ENCODE measurements around the gene MOGAT3. TPM values are rescaled to one million over a fixed set of nuclear protein-coding genes. Genes with fewer than 3 reads are reported as not detected.

MOGAT3 gene
- total and polyA plus RNA-seq, 2 experiments from 2014 or later = 6.3 to 14.0 TPM

DNA sequence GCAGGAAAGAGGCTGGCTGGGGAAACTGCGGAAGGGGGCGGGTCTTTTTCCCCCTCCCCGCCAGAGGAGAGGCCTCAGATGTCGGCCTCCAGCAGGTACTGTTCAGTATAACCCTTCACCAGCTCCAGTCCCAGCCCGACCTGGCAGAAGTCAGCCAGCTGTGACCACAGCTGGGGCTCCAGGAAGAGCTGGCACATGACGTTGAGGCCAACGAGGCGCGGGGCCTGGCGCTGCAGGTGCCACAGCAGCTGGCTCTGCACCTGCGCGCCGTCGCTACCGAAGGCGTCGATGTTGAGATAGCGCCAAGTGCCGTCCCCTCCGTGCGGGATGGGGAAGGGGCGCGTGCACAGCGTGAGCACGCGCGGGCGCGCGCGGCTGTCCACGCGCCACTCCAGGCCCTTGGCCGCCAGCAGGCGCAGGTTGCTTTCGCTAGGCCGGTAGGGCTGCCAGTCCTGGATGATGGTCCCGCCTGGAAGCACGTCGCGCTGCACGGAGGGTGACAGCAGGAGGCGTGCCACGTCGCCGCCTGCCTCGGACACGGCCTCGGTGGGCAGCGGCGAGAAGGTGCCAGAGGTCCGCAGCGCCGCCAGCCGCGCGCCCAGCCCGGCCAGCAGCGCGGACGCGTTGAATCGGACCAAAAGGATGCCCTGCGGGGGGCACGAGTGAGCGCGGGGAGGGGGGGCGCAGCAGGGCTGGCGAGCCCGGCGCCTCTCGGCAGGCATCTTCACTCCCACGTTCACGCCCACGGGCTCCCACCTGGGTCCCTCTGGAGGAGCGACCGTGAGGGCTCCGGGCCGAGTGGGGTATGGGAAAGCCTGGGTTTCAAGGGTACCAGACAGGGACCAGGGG is 28.6 kb downstream of the MOGAT3 start:
- Histone ChIP-seq H3K4me2 (peak overlapping the region; percentile 70), H3K27me3 (peaks cover 98% of the 10 kb centered on the region), H3K4me1 (ENCODE audit: insufficient read depth) (peaks cover 20% of the 10 kb centered on the region), H3K4me3 (no peak overlapping the region), H3K27ac (no peak overlapping the region), H4K20me1 (ENCODE audit: insufficient read depth, poor library complexity, severe bottlenecking) (no peaks in the 10 kb centered on the region), H2AFZ (no peak overlapping the region), H3K9me2 (replicated peaks; ENCODE audit: insufficient read depth) (no peaks in the 10 kb centered on the region), H3K9me3 (ENCODE audit: low read depth) (no peaks in the 10 kb centered on the region), H3K79me2 (no peaks in the 10 kb centered on the region), H3K36me3 (replicated peaks; ENCODE audit: insufficient read depth, low read depth) (no peaks in the 10 kb centered on the region)
- WGBS (ENCODE audit: low lambda C conversion rate, missing lambda C conversion rate) = 2% methylated on average over 68 of the region's 79 CpGs
- TF ChIP-seq EZH2phosphoT487 (IDR thresholded peaks at IDR 0.05; ENCODE audit: low read depth, severe bottlenecking, unreplicated experiment) = peak; percentile 27
- TF ChIP-seq EZH2 (IDR thresholded peaks at IDR 0.05; ENCODE audit: borderline replicate concordance) = peak; percentile 82
- TF ChIP-seq, protein P1, sequence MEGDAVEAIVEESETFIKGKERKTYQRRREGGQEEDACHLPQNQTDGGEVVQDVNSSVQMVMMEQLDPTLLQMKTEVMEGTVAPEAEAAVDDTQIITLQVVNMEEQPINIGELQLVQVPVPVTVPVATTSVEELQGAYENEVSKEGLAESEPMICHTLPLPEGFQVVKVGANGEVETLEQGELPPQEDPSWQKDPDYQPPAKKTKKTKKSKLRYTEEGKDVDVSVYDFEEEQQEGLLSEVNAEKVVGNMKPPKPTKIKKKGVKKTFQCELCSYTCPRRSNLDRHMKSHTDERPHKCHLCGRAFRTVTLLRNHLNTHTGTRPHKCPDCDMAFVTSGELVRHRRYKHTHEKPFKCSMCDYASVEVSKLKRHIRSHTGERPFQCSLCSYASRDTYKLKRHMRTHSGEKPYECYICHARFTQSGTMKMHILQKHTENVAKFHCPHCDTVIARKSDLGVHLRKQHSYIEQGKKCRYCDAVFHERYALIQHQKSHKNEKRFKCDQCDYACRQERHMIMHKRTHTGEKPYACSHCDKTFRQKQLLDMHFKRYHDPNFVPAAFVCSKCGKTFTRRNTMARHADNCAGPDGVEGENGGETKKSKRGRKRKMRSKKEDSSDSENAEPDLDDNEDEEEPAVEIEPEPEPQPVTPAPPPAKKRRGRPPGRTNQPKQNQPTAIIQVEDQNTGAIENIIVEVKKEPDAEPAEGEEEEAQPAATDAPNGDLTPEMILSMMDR (IDR thresholded peaks at IDR 0.05; ENCODE audit: poor library complexity) = no peak
- DNase-seq (ENCODE audit: low spot score) = no peak

DNA sequence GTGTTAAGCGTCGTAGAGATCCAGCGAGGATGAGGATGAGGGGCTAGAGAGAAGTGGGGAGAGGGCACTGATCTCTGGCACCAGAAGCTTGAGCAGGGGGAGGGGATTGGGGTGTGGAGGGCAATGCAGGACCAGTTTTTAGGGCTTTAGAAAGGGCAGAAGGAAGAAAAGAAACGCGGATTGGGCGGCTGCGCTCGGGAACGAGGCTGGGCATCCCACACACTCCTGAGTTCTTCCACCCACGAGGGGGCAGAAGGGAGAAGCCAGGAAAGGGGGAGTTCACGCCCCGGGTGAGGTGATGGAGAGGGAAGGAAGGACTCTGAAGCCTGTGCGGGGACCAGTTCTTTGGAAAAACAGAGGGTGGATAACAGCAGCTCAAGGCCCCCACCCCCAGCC is 29.4 kb downstream of the MOGAT3 start:
- H3K79me2 ChIP-seq = no peaks in the 10 kb centered on the region
- no peaks in the 10 kb centered on the region for H3K9me3 ChIP-seq (ENCODE audit: low read depth)
- no peaks in the 10 kb centered on the region for H3K36me3 ChIP-seq (replicated peaks; ENCODE audit: insufficient read depth, low read depth)
- no peak for DNase-seq (ENCODE audit: low spot score)
- no peak overlapping the region for H3K27ac ChIP-seq
- TF ChIP-seq, protein P1 (IDR thresholded peaks at IDR 0.05; ENCODE audit: poor library complexity) = no peak
- TF ChIP-seq EZH2phosphoT487 (IDR thresholded peaks at IDR 0.05; ENCODE audit: low read depth, severe bottlenecking, unreplicated experiment) = no peak
- no peak for TF ChIP-seq EZH2 (IDR thresholded peaks at IDR 0.05; ENCODE audit: borderline replicate concordance)
- no peak overlapping the region for H3K4me3 ChIP-seq
- H4K20me1 ChIP-seq (ENCODE audit: insufficient read depth, poor library complexity, severe bottlenecking) = no peaks in the 10 kb centered on the region
- peaks cover 20% of the 10 kb centered on the region for H3K4me1 ChIP-seq (ENCODE audit: insufficient read depth)
- 9% methylated on average over 11 of the region's 13 CpGs for WGBS (ENCODE audit: low lambda C conversion rate, missing lambda C conversion rate)
- H3K27me3 ChIP-seq = peaks cover 97% of the 10 kb centered on the region
- H2AFZ ChIP-seq = no peak overlapping the region
- H3K4me2 ChIP-seq = no peak overlapping the region
- no peaks in the 10 kb centered on the region for H3K9me2 ChIP-seq (replicated peaks; ENCODE audit: insufficient read depth)

DNA sequence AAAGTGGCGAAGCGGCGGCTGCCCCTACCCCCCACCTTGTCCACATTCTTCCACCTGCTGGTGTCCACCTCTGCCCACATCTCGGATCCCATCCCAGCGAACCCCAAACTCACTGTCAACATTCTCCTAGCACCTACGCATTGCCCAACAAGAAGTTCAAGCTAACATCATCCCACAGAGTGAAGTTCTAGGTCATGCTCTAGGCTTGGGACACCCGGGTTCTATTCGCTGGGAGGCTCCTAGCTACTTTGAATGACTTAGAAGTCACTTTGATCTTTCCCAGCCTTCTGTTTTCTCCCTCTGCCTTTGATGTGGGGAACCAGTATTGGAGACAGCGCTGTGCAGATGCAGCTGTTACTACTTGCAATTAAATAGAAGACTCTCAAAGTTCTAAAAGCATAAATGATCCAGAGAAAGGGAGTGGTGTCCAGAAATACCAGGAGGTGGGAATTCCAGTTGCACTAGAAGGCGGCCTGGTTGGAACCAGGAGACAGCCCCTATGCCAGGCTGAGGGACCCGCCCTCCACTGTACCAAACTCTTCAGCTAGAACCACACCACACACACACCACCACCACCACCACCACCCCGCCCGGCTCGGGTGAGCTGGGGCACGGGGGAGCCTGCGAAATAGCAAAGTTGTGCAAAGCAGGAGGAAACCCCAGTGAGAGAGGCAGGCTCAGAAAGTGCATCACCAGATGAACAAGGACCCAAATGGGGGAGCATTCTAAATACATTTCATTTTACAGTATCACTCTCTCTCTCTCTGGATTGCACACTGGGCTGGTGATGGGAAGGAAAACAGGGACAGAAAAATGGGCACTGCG is 30.0 kb downstream of the MOGAT3 start:
- H3K4me2 ChIP-seq = no peak overlapping the region
- H3K4me3 ChIP-seq = no peak overlapping the region
- H3K36me3 ChIP-seq (replicated peaks; ENCODE audit: insufficient read depth, low read depth) = no peaks in the 10 kb centered on the region
- no peak for DNase-seq (ENCODE audit: low spot score)
- 11% methylated on average over 17 of the region's 17 CpGs for WGBS (ENCODE audit: low lambda C conversion rate, missing lambda C conversion rate)
- H4K20me1 ChIP-seq (ENCODE audit: insufficient read depth, poor library complexity, severe bottlenecking) = no peaks in the 10 kb centered on the region
- peaks cover 98% of the 10 kb centered on the region for H3K27me3 ChIP-seq
- no peaks in the 10 kb centered on the region for H3K79me2 ChIP-seq
- no peak overlapping the region for H2AFZ ChIP-seq
- H3K4me1 ChIP-seq (ENCODE audit: insufficient read depth) = peaks cover 20% of the 10 kb centered on the region
- no peaks in the 10 kb centered on the region for H3K9me2 ChIP-seq (replicated peaks; ENCODE audit: insufficient read depth)
- H3K9me3 ChIP-seq (ENCODE audit: low read depth) = no peaks in the 10 kb centered on the region
- no peak for TF ChIP-seq EZH2phosphoT487 (IDR thresholded peaks at IDR 0.05; ENCODE audit: low read depth, severe bottlenecking, unreplicated experiment)
- peak; percentile 20 for TF ChIP-seq EZH2 (IDR thresholded peaks at IDR 0.05; ENCODE audit: borderline replicate concordance)
- no peak overlapping the region for H3K27ac ChIP-seq
